Astrocyte of the spinal cord (primary cell): ENCODE measurements around the gene MBP.

Experiments
- DNase-seq: peaks from one replicate; pipeline ENCODE4 v3.0.0; 2011; ENCODE audit warnings: low read depth, low spot score
- H3K4me3 ChIP-seq: 2 replicates; pipeline ENCODE4 v1.5.1; 2011; ENCODE audit warnings: low read depth, mild to moderate bottlenecking, low read length, moderate library complexity
- CTCF ChIP-seq: IDR thresholded peaks from 2 replicates; pipeline ENCODE4 v1.5.1; 2012; ENCODE audit warnings: low read depth, mild to moderate bottlenecking, low read length, inconsistent platforms
- in situ Hi-C: cut with HindIII; loops from 2 replicates; pipeline ENCODE4 v1.10.0; 2017; ENCODE audit warnings: low sequenced_read_pairs

Gene MBP

GRCh38 chr18:77015771-77016710 is 116.5 kb downstream of the MBP start:
- in situ Hi-C loops = no loop called here

DNA sequence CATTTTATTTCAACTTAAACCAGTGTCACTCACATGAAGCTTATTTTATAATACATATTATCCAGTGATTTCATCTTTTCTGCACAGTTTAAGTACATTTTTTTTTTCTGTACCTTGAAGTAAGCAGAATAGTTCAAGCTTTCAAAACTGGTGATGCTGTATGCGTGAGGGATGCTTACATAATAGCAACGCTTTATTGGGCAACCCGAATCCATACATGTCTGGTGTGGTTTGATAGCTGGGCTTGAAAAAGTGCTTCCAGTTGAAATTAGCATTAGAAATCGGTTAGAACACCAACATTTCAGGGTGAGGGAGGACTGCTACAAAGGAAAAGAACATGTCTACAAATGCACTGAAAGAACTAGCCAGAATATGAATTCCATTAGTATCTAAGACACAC is 117.4 kb downstream of the MBP start:
- no peak overlapping the region for H3K4me3 ChIP-seq
- no peak for TF ChIP-seq CTCF
- in situ Hi-C loops = no loop called here
- DNase-seq = no peak

More at GRCh38 chr18:77015771-77016710, 116.5 kb downstream of the MBP start:
- no peak for TF ChIP-seq CTCF
- DNase-seq = no peak
- no peak overlapping the region for H3K4me3 ChIP-seq

- in situ Hi-C loops = no loop called here
- no peak for TF ChIP-seq CTCF
- no peak overlapping the region for H3K4me3 ChIP-seq
- no peak for DNase-seq
Measured at GRCh38 chr18:77014538-77014937, 118.0 kb downstream of the MBP start.

GRCh38 chr18:77013811-77014521 is 118.6 kb downstream of the MBP start:
- no peak overlapping the region for H3K4me3 ChIP-seq
- TF ChIP-seq CTCF = no peak
- DNase-seq = no peak

GRCh38 chr18:77012806-77013541 is 119.6 kb downstream of the MBP start:
- in situ Hi-C loops = no loop called here
- TF ChIP-seq CTCF = no peak
- no peak for DNase-seq
- no peak overlapping the region for H3K4me3 ChIP-seq

More at GRCh38 chr18:77013811-77014521, 118.6 kb downstream of the MBP start:
- in situ Hi-C loops = no loop called here

DNA sequence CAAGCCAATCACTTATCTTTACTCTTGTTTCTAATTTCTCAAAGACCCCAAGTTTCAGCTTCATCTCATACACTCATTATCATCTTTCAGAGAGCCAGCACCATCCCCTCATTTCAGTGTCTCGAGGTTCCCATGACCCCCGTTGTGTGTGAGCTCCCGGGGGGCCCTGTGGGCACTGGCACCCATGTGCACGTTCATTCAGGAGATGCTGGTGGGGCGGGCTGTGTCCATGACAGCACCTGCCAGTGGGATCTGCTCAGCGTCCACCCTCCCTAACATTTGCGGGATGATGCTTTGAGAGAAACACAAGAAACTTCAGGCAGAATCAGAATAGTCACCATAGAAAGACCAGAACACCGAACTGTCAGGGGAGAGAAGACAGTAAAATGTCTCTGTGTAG is 120.5 kb downstream of the MBP start:
- in situ Hi-C loops = no loop called here
- no peak overlapping the region for H3K4me3 ChIP-seq
- DNase-seq = no peak
- no peak for TF ChIP-seq CTCF
